ENCODE results near the gene PSMD12. TPM values are rescaled to one million over a fixed set of nuclear protein-coding genes. Genes with fewer than 3 reads are reported as not detected.

The PSMD12 gene
- total RNA-seq, 2 experiments from 2014 or later = 94.0 to 98.6 TPM

DNA sequence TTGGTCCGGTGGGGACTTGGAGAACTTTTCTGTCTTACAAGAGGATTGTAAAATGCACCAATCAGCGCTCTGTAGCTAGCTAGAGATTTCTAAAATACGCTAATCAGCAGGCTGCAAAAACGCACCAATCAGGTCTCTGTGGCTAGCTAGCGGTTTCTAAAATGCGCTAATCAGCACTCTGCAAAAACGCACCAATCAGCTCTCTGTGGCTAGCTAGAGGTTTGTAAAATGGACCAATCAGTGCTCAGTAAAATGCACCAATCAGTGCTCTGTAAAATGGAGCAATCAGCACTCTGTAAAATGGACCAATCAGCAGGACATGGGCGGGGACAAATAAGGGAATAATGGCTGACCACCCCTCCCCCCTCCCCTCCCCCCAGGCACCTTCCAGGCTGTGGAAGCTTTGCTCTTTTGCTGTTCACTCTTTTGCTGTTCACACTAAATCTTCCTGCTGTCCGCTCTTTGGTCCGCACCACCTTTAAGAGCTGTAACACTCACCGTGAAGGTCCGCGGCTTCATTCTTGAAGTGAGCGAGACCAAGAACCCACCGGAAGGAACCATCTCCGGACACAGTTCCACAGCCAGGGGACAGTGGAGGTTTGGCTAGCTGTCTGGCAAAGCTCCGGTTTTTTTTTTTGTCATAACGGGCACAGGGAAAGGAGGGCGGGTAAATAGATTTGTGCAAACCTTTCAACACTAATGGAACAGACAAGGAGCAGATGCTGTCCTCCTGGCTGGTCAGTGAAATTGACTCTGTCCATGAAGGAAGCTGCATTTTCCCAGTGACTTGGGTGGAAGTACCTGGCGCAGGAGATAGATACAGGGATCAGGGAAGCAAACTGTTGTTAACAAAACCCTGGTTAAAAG is 19.0 kb upstream of the PSMD12 start:
- no peaks in the 10 kb centered on the region for H3K27me3 Mint-ChIP-seq
- H3K36me3 Mint-ChIP-seq = peaks cover 1% of the 10 kb centered on the region
- DNase-seq = no peak
- H3K9me3 Mint-ChIP-seq = peaks cover 6% of the 10 kb centered on the region
- no peak overlapping the region for H3K4me3 Mint-ChIP-seq
- intact Hi-C loops (cut with micrococcal nuclease) = no loop called here
- CTCF ChIA-PET = interaction anchor here (0.6 to 8.3 kb wide), 7 partner anchors 9 to 217 kb away, joined by 3 to 235 read pairs (median 4); partner anchors contain the start of gene PITPNC1
- H3K27ac Mint-ChIP-seq = peak overlapping the region; percentile 33
- peaks cover 55% of the 10 kb centered on the region for H3K4me1 Mint-ChIP-seq (ENCODE audit: low read depth)
- POLR2A ChIA-PET = no interaction called here

GRCh38 chr17:67381929-67382257 is 15.5 kb upstream of the PSMD12 start:
- ChIA-PET CTCF (interaction anchor here (12.8 kb wide), 1 partner anchor 94 kb away, joined by 284 read pairs; no protein-coding TSS in a partner anchor), POLR2A (interaction anchor here (0.7 kb wide), 1 partner anchor 64 kb away, joined by 5 read pairs; no protein-coding TSS in a partner anchor)
- no peak for DNase-seq
- intact Hi-C loops (cut with micrococcal nuclease) = no loop called here
- Mint-ChIP-seq H3K27ac (peak overlapping the region; percentile 71), H3K4me1 (ENCODE audit: low read depth) (peaks cover 40% of the 10 kb centered on the region), H3K9me3 (peaks cover 6% of the 10 kb centered on the region), H3K27me3 (no peaks in the 10 kb centered on the region), H3K4me3 (no peak overlapping the region), H3K36me3 (peaks cover 1% of the 10 kb centered on the region)

DNA sequence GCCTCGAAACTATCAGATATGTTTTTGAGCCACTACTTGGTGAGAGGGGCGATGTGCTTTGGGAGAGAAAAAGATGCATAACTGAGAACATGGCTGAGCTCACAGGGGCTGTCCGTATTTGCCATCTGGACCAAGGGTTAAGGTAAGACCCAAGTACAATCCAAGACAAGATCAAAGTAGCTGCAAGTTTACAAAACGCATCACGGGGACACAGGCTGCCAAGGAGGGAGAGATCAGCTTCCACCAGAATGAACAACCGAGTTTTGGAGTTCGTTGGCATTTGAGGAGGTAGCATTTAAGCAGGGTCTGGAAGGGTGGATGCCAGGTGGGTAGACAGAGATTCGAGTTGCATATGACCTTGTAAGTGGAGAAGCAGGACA is 12.9 kb upstream of the PSMD12 start:
- no peaks in the 10 kb centered on the region for H3K27me3 Mint-ChIP-seq
- ChIA-PET CTCF (interaction anchor here (0.5 to 12.8 kb wide), 38 partner anchors 9 to 872 kb away, joined by 3 to 284 read pairs (median 5); partner anchors contain the start of gene PSMD12), POLR2A (interaction anchor here (0.6 to 5.3 kb wide), 10 partner anchors 10 to 339 kb away, joined by 3 to 37 read pairs (median 4); partner anchors contain the start of genes NOL11 and PSMD12)
- peaks cover 48% of the 10 kb centered on the region for H3K4me1 Mint-ChIP-seq (ENCODE audit: low read depth)
- H3K9me3 Mint-ChIP-seq = no peaks in the 10 kb centered on the region
- DNase-seq = no peak
- H3K27ac Mint-ChIP-seq = peak overlapping the region; percentile 89
- H3K36me3 Mint-ChIP-seq = no peaks in the 10 kb centered on the region
- intact Hi-C loops (cut with micrococcal nuclease) = loop anchor here (1.0 kb wide), 1 partner anchor 96 kb away; no protein-coding TSS in a partner anchor
- H3K4me3 Mint-ChIP-seq = peak overlapping the region; percentile 92

- H3K9me3 Mint-ChIP-seq = no peaks in the 10 kb centered on the region
- H3K27me3 Mint-ChIP-seq = no peaks in the 10 kb centered on the region
- peak; percentile 87 for DNase-seq
- H3K36me3 Mint-ChIP-seq = no peaks in the 10 kb centered on the region
- ChIA-PET POLR2A (interaction anchor here (0.6 to 5.3 kb wide), 12 partner anchors 10 to 339 kb away, joined by 3 to 37 read pairs (median 4); partner anchors contain the start of genes NOL11 and PSMD12), CTCF (interaction anchor here (0.6 to 12.8 kb wide), 47 partner anchors 9 to 589 kb away, joined by 3 to 284 read pairs (median 4); partner anchors contain the start of gene PSMD12)
- H3K4me1 Mint-ChIP-seq (ENCODE audit: low read depth) = peaks cover 49% of the 10 kb centered on the region
- peak overlapping the region; percentile 92 for H3K4me3 Mint-ChIP-seq
- peak overlapping the region; percentile 89 for H3K27ac Mint-ChIP-seq
- intact Hi-C loops (cut with micrococcal nuclease) = loop anchor here (1.0 kb wide), 2 partner anchors 12 to 97 kb away; no protein-coding TSS in a partner anchor
These were observed 12.3 kb upstream of the PSMD12 start for GRCh38 chr17:67378454-67379250.

DNA sequence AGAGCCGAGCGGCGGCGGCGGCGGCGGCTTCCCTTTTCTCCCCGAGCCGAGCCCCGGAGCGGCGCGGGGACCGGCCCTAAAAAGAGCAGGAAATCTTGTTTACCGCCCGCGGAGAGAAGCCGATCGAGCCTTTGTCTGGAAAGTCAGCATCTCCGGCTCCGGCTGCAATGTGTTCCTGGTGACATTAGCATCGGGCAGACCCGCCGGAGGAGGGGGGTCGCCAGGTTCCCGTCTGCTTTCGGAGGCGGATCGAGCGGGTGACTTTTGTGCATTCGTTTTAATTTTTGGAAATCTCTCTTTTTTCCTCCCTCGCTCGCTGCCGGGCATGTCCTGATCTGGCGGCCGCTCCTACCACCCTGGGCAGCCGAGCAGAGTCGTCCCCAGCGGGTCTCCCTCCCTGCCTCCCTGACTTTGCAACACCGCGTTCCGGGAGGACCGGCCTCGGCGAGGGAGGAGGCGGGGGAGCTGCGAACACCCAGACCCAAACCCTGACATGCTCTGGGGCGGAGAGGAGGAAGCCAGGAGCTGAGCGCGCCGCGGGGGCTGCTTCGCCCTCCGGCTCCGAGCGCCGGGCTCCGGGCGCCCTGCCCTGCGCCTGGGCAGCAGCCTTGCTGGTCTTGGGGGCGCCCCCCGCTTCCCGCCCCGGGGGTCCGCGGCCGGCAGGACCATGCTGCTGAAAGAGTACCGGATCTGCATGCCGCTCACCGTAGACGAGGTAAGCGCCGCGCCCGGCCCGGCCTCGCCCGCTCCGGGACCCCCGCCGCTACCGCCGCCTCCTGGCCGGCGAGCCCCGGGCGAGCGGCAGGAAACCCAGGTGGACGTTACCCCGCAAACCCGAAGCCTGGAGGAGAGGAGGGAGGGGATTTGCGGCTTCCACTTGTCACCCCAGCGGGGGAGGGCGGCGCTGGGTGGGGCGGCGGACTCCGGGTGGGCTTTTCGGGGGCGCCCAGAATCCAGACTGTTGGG is 11.4 kb upstream of the PSMD12 start:
- intact Hi-C loops (cut with micrococcal nuclease) = loop anchor here (1.0 to 2.0 kb wide), 5 partner anchors 11 to 340 kb away; partner anchors contain the start of genes NOL11 and PSMD12
- Mint-ChIP-seq H3K9me3 (no peaks in the 10 kb centered on the region), H3K27me3 (no peaks in the 10 kb centered on the region), H3K36me3 (no peaks in the 10 kb centered on the region), H3K27ac (peak overlapping the region; percentile 80), H3K4me3 (peak overlapping the region; percentile 92), H3K4me1 (ENCODE audit: low read depth) (peaks cover 45% of the 10 kb centered on the region)
- ChIA-PET POLR2A (interaction anchor here (0.6 to 5.3 kb wide), 10 partner anchors 11 to 340 kb away, joined by 3 to 37 read pairs (median 4); partner anchors contain the start of genes NOL11 and PSMD12), CTCF (interaction anchor here (0.6 to 12.8 kb wide), 36 partner anchors 8 to 590 kb away, joined by 3 to 284 read pairs (median 5); partner anchors contain the start of gene PSMD12)
- DNase-seq = peak; percentile 60

GRCh38 chr17:67376737-67377487 is 10.5 kb upstream of the PSMD12 start, which contains the start of gene PITPNC1:
TSS of gene PITPNC1 (plus strand) at chr17:67377281.
- Mint-ChIP-seq H3K4me1 (ENCODE audit: low read depth) (peaks cover 40% of the 10 kb centered on the region), H3K27me3 (no peaks in the 10 kb centered on the region), H3K27ac (peak within 1 kb of the TSS; percentile 80), H3K36me3 (no peaks in the 10 kb centered on the region), H3K9me3 (no peaks in the 10 kb centered on the region), H3K4me3 (peak within 1 kb of the TSS; percentile 92)
- DNase-seq = peak; percentile 92
- intact Hi-C loops (cut with micrococcal nuclease) = loop anchor here (1.0 to 2.0 kb wide), 4 partner anchors 11 to 340 kb away; partner anchors contain the start of genes NOL11 and PSMD12
- CTCF ChIA-PET = interaction anchor here (0.6 to 12.8 kb wide), 18 partner anchors 10 to 317 kb away, joined by 3 to 284 read pairs (median 16); partner anchors contain the start of gene PSMD12
- POLR2A ChIA-PET = interaction anchor here (0.6 to 5.3 kb wide), 7 partner anchors 11 to 341 kb away, joined by 3 to 37 read pairs (median 9); partner anchors contain the start of genes NOL11 and PSMD12

GRCh38 chr17:67376415-67376736 is 10.0 kb upstream of the PSMD12 start:
- POLR2A ChIA-PET = interaction anchor here (0.6 to 5.3 kb wide), 3 partner anchors 10 to 334 kb away, joined by 3 to 37 read pairs (median 13); partner anchors contain the start of gene PSMD12
- intact Hi-C loops (cut with micrococcal nuclease) = loop anchor here (2.0 kb wide), 1 partner anchor 226 kb away; no protein-coding TSS in a partner anchor
- Mint-ChIP-seq H3K27ac (peak overlapping the region; percentile 62), H3K9me3 (no peaks in the 10 kb centered on the region), H3K4me3 (peak overlapping the region; percentile 92), H3K36me3 (no peaks in the 10 kb centered on the region), H3K4me1 (ENCODE audit: low read depth) (peaks cover 34% of the 10 kb centered on the region), H3K27me3 (no peaks in the 10 kb centered on the region)
- CTCF ChIA-PET = interaction anchor here (0.9 to 12.8 kb wide), 14 partner anchors 11 to 322 kb away, joined by 3 to 284 read pairs (median 16); partner anchors contain the start of gene PSMD12
- no peak for DNase-seq

DNA sequence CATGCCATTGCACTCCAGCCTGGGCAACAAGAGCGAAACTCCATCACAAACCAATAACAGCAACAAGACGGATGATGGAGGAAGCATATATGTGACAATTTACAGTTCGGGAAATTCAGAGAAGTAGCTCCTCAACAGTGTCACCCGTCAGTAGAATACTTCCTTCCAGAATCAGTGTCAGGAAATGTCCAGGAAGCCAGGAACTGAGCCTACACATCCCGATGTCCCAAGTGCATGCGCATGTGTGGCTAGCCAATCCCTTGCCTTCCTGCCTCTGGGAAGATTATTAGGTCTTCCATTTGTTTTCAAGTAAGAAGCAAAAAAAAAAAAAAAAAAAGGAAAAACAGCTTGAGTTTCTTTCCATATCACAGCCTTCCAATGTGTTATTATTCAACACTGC is 9.3 kb upstream of the PSMD12 start:
- peaks cover 34% of the 10 kb centered on the region for H3K4me1 Mint-ChIP-seq (ENCODE audit: low read depth)
- no peak overlapping the region for H3K4me3 Mint-ChIP-seq
- H3K36me3 Mint-ChIP-seq = no peaks in the 10 kb centered on the region
- intact Hi-C loops (cut with micrococcal nuclease) = loop anchor here (2.0 kb wide), 3 partner anchors 227 to 403 kb away; no protein-coding TSS in a partner anchor
- no peaks in the 10 kb centered on the region for H3K27me3 Mint-ChIP-seq
- ChIA-PET CTCF (interaction anchor here (0.7 to 12.8 kb wide), 28 partner anchors 11 to 403 kb away, joined by 3 to 284 read pairs (median 6); partner anchors contain the start of gene PSMD12), POLR2A (interaction anchor here (0.6 to 5.3 kb wide), 4 partner anchors 9 to 341 kb away, joined by 3 to 37 read pairs (median 8); partner anchors contain the start of gene PSMD12)
- DNase-seq = no peak
- no peak overlapping the region for H3K27ac Mint-ChIP-seq
- H3K9me3 Mint-ChIP-seq = no peaks in the 10 kb centered on the region

GRCh38 chr17:67375054-67375427 is 8.7 kb upstream of the PSMD12 start:
- Mint-ChIP-seq H3K4me1 (ENCODE audit: low read depth) (peaks cover 32% of the 10 kb centered on the region), H3K9me3 (no peaks in the 10 kb centered on the region), H3K27me3 (no peaks in the 10 kb centered on the region), H3K4me3 (peak overlapping the region; percentile 15), H3K27ac (no peak overlapping the region), H3K36me3 (no peaks in the 10 kb centered on the region)
- ChIA-PET POLR2A (interaction anchor here (1.5 to 5.3 kb wide), 2 partner anchors 9 to 342 kb away, joined by 4 to 37 read pairs; partner anchors contain the start of gene PSMD12), CTCF (interaction anchor here (0.5 to 12.8 kb wide), 43 partner anchors 11 to 325 kb away, joined by 3 to 284 read pairs (median 4); partner anchors contain the start of gene PSMD12)
- no peak for DNase-seq
- intact Hi-C loops (cut with micrococcal nuclease) = loop anchor here (2.0 kb wide), 2 partner anchors 254 to 404 kb away; no protein-coding TSS in a partner anchor
